SIG-M5 (cell line): ENCODE data around the gene HFE.
"Not testable (repeated sequence)": the region's sequence is repeated elsewhere in the genome, so short reads cannot be mapped to it uniquely, and the experiment has no call there.

Experiments used
- DNase-seq: peaks from one replicate; lab custom pipeline; 2025; lab: John Stamatoyannopoulos, UW

The HFE gene

DNA sequence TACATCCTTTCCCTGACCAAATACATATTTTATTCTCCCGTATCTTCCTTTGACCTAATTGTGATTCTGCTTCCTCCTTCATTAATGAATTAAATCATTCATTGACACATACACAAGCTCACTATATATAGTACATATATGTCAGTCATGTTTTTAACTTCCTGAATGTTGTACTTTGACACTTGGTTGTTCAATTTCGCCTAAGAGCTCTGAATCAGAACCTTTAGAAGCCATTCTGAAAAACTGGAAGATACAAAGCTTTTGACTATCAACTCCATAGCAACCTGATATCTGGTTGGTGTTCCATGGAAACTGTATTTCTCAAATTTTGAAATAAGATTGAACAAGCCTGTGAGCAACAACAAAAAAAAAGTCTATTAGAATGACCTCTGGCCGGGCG, 27.3 kb upstream of the HFE start:
- DNase-seq: no peak

GRCh38 chr6:26064619-26065257, 22.5 kb upstream of the HFE start:
- no peak for DNase-seq

- DNase-seq: no peak
Observed at GRCh38 chr6:26065952-26066380, 21.3 kb upstream of the HFE start.

DNA sequence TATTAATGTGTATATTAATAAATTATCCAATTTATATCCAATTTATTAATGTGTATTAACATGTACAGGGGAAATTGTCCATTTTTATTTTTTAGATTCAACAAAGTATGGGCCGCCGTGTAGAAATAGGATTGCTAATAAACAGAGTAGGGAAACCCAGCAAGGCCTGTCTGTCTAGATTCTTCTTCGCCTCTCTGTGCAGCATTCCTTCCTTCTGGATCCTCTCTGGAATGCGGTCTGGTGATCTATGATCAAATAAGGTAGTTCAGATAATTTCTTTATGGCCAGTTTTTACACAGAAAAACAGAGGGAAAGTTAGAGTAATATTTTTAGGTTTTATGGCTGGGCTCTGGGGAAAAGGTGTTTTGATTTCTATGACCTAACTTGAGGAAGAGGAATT, 19.9 kb upstream of the HFE start:
- DNase-seq: no peak

GRCh38 chr6:26068036-26068435, 19.2 kb upstream of the HFE start:
- no peak for DNase-seq

- no peak for DNase-seq
Observed at GRCh38 chr6:26071135-26071534, 16.1 kb upstream of the HFE start.

GRCh38 chr6:26075063-26075717, 12.0 kb upstream of the HFE start:
- no peak for DNase-seq

DNA sequence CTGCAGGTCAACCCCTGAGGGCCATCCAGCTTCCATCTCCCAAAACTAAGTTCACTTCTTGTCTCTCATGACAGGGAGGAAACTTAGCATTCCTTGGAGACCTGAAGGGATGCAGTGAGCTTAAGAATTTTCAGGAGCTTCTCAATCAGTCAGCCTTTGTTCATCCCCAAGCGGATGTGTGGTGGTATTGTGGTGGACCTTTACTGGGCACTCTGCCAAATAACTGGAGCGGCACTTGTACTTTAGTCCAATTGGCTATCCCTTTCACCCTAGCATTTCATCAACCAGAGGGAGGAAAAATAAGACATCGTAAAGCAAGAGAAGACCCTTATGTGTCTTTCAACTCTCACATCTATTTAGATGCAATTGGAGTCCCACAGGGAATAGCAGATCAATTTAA, 9.2 kb upstream of the HFE start:
- DNase-seq: not testable (repeated sequence)

- DNase-seq: not testable (repeated sequence)
Observed at GRCh38 chr6:26081096-26081495, 6.1 kb upstream of the HFE start.

GRCh38 chr6:26086211-26086610, 1.0 kb upstream of the HFE start:
- no peak for DNase-seq

GRCh38 chr6:26088344-26088743, 1.1 kb downstream of the HFE start:
- no peak for DNase-seq

- DNase-seq: no peak
Observed at GRCh38 chr6:26089272-26089671, 2.0 kb downstream of the HFE start.

DNA sequence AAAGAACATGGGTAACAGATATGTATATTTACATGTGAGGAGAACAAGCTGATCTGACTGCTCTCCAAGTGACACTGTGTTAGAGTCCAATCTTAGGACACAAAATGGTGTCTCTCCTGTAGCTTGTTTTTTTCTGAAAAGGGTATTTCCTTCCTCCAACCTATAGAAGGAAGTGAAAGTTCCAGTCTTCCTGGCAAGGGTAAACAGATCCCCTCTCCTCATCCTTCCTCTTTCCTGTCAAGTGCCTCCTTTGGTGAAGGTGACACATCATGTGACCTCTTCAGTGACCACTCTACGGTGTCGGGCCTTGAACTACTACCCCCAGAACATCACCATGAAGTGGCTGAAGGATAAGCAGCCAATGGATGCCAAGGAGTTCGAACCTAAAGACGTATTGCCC, 5.2 kb downstream of the HFE start:
- no peak for DNase-seq

DNA sequence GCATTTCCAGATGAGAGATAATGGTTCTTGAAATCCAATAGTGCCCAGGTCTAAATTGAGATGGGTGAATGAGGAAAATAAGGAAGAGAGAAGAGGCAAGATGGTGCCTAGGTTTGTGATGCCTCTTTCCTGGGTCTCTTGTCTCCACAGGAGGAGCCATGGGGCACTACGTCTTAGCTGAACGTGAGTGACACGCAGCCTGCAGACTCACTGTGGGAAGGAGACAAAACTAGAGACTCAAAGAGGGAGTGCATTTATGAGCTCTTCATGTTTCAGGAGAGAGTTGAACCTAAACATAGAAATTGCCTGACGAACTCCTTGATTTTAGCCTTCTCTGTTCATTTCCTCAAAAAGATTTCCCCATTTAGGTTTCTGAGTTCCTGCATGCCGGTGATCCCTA, 6.8 kb downstream of the HFE start:
- DNase-seq: no peak

DNA sequence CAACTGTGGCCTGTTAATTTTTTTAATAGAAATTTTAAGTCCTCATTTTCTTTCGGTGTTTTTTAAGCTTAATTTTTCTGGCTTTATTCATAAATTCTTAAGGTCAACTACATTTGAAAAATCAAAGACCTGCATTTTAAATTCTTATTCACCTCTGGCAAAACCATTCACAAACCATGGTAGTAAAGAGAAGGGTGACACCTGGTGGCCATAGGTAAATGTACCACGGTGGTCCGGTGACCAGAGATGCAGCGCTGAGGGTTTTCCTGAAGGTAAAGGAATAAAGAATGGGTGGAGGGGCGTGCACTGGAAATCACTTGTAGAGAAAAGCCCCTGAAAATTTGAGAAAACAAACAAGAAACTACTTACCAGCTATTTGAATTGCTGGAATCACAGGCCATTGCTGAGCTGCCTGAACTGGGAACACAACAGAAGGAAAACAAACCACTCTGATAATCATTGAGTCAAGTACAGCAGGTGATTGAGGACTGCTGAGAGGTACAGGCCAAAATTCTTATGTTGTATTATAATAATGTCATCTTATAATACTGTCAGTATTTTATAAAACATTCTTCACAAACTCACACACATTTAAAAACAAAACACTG, 10.1 kb downstream of the HFE start:
- DNase-seq: no peak

DNA sequence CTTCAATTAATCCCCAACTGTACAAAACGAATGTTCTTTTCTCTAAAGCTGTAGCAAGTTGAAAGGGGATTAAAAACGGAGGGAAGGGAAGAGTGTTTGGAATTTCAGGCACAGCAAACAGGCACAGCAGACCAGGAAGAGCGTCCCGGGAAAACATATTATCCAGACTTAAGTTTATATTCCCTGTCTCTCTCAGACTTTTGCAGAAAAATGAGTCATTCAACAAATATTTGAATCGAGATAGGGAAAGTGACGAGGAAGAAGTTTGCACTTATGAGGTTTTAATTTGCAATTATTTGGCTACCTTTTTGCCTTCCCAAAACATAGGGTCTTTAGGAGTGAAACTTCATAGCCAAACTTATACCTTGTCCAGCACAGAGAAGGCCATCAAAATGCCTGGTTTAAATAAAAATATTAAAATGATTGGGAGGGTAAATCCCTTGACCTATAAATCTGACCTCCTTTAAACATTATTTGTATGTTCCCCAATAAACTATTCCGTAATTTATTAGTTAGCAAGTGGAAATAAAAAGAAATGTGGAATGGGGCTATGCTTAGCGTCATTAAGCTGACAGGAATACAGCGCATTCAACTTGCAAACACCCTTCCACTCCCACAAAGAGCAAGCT, 16.0 kb downstream of the HFE start:
- no peak for DNase-seq

DNA sequence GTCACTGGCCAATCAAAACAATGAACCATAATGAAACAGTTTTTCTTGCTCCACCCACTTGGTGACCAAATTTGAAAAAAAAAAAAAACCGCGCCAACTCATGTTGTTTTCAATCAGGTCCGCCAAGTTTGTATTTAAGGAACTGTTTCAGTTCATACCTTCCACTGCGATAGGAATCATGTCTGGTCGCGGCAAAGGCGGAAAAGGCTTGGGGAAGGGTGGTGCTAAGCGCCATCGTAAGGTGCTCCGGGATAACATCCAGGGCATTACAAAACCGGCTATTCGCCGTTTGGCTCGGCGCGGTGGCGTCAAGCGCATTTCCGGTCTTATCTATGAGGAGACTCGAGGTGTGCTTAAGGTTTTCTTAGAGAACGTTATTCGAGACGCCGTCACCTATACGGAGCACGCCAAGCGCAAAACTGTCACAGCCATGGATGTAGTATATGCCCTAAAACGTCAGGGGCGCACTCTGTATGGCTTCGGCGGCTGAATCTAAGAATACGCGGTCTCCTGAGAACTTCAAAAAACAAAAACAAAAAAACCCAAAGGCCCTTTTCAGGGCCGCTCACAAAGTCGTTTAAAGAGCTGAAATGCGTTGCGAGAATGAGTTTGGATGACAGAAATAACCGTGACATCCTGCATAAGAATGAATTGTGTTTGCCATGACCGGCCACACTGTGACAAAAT, 16.7 kb downstream of the HFE start:
- DNase-seq: peak; percentile 85

- DNase-seq: no peak
Observed at GRCh38 chr6:26104457-26105108, 17.4 kb downstream of the HFE start.

GRCh38 chr6:26105109-26105730, 18.0 kb downstream of the HFE start:
- DNase-seq: no peak

DNA sequence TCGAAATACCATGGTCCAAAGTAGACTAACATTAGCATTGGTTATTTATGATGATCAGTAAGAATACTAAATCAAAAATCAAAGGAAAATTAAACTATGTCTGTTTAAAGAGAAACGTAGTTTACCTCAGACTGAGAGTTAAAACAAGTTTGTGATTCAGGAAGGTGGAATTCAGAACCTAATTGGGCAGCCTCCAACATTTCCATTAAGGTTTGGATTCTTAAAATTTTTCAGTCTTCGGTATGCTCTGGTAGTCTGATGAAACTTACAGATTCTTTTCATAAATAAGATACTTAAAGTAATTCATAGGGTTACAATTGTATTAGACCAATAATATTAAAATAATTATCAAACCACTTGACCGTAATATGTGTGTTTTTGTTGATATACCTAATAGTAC, 18.6 kb downstream of the HFE start:
- no peak for DNase-seq

DNA sequence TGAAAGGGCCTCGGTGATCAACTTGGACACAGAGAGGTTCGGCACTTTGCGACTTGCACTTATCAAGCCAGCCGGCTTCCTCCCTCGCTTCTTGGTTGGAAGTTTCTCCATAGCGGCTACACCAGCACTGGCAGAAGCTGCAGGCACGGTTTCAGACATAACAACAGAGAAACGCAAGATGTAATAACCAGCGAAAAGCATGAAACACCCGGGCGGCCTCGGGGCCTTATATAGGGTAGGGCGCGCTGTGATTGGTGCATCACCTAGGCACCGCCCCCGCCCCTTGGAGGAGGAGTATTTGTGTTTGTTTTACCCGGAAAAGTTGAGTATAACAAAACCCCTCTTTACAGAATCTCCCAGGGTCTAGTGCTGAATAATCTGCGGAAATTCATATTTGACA, 20.7 kb downstream of the HFE start:
- DNase-seq: no peak

GRCh38 chr6:26109772-26110171, 22.5 kb downstream of the HFE start:
- no peak for DNase-seq
